NCI-H187 treated with DMSO at 0.1 percent for 48 hours (cell line): ENCODE measurements around the gene LRRC17.
A peak's percentile ranks its signal among the peaks of the same experiment; 100 is the strongest.

Source experiments
- DNase-seq: peaks from one replicate; lab custom pipeline; 2025; lab: John Stamatoyannopoulos, UW

LRRC17 gene, protein sequence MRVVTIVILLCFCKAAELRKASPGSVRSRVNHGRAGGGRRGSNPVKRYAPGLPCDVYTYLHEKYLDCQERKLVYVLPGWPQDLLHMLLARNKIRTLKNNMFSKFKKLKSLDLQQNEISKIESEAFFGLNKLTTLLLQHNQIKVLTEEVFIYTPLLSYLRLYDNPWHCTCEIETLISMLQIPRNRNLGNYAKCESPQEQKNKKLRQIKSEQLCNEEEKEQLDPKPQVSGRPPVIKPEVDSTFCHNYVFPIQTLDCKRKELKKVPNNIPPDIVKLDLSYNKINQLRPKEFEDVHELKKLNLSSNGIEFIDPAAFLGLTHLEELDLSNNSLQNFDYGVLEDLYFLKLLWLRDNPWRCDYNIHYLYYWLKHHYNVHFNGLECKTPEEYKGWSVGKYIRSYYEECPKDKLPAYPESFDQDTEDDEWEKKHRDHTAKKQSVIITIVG

DNA sequence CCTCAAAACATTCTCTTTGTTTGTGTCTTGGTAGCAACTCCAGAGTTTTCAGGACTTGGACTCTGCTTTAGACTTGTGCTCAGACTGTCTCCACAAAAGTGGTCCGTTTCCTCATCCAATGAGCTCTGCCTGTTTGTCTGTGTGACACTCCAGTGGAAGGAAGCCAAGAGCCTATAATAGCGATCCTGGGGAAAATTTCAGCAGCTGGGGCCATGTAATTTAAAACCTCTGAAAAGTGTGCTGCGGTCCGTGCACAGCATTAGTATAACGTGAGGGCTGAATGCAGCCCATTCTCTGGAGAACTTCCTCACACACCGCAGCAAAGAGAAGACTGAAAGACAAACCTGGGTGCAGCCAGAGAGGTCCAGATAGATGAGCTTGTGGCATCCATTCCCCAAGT lies at the start of gene LRRC17:
Gene LRRC17 (plus strand): TSS at position 259 of the 400 bp plus-strand sequence. CDS start 20,914 bp downstream, outside the sequence.
- DNase-seq: peak; percentile 6

DNA sequence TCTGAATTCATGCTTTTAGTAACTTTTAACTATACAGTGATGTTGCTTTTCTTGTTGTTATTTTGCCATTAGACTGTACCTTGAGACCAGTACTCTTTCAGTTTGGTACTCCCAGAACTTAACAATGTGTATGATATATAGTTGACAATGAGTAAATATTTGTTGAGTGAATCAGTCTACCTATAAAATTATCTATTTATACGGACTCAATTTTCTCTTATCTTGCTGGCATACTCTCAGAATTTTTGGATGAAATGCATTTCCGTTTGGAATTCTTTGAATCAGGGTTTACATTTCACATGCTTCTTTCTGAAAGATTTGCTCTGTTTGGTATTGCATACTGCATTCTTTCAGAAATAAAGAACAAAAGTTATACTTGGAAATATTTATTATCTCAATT lies 47.8 kb upstream of the LRRC17 start:
- no peak for DNase-seq

DNA sequence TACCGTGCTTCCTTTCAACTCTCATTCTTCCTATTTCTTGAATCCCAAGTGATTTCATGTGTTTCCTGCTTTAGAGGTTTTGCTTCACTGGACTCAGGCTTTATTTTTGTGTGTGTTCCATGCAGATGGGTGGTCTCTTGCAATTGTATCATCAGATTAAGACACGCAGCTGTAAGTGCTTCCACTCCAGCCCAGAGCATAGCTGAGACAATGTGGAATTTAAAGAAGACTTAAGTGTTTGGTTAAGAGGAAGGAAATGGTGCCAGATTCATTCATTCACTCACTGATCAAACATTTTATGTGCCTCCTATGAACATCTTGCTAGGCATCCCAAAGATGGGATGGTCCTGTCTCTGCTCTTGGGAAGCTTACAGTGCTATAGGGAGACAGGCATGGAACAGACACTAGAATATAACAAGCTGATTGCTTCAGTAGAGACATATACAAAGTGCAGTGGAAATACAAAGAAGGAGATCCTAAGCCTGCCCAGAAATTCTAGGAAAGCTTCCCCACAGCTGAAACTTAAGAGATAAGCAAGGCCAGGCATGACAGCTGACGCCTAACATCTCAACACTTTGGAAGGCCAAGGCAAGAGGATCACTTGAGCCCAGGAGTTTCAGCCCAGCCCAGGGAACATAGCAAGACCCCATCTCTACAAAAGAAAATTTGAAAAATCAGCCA lies 46.1 kb upstream of the LRRC17 start:
- no peak for DNase-seq

DNA sequence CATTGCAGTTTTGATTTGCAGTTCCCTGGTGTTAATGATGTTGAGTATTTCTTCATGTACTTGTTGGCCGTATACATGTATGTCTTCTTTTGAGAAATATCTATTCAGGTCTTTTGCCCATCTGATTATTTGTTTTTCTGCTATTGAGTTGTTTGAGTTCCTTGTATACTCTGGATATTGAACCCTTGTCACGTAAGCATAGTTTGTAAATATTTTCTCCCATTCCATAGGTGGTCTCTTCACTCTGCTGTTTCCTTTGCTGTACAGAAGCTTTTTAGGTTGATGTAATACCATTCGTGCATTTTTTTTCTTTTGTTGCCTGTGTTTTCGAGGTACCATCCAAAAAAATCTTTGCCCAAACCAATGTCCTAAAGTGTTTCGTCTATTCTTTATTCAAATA lies 43.6 kb upstream of the LRRC17 start:
- DNase-seq: no peak

DNA sequence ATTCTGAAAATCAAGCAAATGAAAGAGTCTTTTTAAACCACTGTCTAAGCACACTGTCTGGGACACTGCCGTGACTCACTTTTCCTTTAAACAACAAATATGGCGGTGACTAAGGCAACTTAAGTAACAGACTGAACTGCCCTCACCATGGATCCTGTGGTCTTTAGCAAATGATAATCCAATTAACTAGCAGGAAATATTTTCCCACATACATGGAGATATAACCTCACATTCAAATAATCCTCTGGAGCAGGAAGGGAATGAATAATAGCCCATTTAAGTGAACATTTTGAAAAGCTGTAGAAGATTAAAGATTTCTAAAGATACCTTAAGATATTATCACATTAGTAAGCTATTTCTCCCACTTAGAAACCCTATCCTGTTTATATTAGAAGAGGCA lies 40.3 kb upstream of the LRRC17 start:
- no peak for DNase-seq

DNA sequence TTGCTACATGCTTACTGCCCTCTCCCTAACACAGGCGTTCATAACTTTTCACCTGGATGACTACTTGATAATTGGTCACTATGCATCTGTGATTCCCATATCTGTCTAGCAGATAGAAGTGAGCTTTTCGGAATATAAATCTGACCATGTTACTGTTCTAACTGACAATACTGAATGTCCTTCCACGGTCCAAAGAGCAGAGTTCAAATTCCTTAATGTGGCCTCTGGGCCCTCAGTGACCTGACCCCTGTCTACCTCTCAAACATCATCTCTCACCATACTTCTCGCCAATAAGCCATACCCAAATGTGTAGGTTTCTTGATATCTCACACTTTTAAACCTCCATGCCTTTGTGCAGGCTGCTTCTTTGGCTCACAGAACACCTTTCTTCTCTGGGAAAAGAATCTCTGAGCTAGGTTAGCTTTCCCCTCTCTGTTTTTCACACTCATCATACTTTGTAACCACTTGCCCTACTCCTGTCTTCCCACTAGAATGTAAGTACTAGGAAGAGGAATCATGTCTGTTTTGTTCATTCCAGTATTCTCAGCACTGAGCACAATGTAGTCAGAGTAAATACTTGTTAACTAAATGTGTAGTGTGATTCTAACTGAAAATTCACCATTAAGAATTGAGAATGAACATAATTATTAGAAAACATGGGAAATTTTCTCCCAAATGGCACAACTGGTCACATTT lies 39.2 kb upstream of the LRRC17 start:
- DNase-seq: no peak

DNA sequence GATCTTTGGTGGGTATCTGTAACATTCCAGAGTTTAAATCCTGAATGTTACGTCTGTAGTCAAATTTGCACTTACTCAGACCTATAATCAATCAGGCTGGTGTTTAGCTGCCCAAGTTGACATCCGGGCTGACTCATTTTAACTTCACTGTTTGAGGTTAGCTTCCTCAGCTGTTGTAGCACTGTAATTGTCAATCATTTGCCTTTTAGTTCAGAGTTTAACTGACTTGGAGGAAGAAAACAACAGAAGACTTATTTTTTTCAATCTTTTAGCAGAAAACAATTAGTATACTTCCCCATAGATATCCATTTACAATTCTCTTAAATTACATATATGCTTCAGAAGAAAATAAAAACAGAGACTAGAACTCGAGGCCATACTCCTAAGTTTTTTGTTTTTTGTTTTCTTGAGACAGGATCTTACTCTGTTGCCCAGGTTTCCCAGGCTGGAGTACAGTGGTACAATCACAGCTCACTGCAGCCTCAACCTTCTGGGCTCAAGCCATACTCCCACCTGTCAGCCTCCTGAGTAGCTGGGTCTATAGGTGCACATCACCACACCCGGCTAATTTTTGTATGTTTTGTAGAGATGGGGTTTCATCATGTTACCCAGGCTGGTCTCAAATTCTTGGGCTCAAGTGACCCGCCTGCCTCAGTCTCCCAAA lies 38.5 kb upstream of the LRRC17 start:
- no peak for DNase-seq

DNA sequence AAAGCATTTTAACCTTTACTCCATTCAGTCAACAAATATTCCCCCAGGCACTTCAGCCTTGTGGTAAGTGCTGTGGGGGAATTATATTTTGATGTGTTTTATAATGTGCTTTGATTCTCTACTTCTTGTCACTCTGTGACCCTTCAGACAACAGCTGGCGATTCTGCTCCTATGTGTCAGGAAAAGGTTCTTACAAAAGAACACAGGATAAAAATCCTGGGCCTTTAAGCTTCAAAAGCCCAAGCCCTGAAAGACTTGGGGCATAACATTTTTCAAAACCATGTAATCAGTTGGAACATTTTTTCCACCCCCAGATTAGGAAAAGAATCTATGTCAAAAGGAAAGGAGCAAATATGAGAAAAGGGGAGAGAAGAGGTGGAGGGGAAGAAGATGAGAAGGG lies 37.8 kb upstream of the LRRC17 start:
- no peak for DNase-seq

DNA sequence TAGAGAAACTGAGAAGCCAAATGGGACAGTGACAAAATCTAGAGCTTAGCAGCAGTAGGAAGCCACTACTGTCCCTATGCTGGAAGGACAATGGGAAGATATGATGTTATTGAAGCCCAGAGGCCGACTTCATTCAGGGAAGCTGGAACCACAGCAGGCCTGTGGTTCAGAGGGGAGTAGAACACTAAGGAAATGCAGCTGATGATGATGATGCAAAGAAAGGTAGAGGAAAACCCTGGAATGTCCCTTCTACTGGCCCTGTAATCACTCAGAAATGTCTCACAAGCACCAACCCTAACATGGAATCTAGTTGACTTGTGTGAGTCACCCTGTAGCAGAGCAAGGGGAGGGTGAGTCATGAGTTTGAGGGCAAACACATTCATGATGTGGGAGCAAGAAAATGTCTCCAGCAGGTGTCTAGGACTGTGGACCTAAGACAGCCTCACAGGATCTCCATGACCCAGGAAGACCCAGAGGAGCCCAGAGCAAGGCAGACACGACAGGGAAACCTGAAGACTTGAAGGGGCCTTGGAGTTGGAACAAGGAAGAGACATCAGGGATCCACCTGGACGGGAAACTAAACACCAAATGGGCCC lies 37.0 kb upstream of the LRRC17 start:
- no peak for DNase-seq

DNA sequence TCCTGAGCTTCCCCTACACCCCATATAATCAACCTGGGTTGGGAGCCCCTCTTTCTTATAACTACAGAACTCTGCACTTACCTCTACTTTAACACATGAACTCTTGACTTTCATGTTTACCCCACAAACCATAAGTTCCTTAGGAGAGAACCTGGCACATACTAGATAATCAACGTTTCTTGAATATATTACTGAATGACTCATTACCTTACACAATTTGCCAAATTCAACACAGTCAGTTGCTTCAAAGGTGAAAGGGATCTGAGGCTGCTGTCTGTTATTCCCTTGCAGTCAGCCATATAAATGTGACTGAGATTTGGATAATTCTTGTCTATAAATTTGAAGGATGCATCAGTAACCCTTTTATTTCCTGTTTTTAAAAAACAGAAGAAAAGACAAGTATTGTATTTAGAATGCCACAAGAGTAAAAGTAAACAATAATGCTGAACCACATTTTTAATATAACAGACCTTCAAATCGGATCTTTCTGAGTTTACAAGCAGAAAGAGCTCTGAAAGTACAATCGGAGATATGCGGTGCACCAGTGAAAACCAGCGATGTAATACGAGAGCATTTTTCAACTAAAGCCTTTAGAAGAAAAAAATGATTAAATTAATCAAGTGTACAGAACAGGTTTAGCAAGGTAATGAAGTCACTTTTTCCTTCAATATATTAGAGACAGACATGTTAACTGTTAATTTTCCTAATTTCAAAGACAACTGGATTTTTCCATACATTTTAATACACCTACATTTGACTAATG lies 29.5 kb upstream of the LRRC17 start:
- DNase-seq: no peak

DNA sequence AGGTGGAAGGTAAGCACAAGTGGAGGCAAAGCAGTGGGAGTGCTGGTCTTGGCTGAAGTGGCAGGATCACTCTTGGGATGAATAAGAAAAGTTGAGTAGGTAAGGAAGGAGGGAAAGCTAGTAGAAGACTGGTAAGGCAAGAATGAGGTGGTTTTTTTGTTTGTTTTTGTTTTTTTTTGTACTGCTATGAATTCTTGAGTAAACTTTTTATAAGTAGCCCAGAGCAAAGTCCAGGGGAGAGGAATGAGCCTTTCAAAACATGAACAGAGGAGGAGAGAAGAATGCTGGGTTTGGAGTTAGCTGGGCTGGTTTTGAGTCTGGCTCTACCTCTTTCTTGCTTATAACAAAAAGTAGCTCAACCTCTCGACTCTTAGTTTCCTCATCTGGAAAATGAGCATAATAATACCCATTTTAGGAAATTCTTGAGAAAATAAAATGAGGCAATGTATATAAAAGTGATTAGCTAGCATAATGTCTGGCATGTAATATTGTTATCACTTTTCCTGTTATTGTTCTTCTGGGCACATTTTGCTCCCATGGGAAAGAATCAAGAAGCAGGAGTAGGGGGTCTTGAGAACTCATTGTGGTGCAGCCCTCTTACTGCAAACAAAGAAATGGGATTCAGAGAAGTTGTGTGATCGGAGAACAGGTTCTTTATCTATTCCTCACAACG lies 24.1 kb upstream of the LRRC17 start:
- no peak for DNase-seq

DNA sequence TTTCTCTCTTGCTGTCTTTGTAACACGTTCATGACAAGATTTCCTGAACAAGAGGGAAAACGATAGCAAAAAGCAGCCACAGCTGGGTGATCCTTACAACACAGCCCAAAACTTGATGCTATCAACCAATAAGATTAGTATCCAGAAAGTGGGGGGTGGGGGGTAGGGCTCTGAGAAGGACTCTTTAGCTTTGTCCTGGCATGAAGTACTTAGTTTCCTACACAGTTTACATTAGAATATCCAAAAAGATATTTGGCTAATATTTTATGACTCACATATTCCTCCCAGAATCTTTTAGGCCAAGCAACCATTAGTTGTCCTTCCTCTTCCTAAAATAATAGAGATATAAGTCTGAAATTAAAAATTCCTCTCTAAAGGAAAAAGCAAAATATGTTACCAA lies 22.9 kb upstream of the LRRC17 start:
- DNase-seq: no peak

DNA sequence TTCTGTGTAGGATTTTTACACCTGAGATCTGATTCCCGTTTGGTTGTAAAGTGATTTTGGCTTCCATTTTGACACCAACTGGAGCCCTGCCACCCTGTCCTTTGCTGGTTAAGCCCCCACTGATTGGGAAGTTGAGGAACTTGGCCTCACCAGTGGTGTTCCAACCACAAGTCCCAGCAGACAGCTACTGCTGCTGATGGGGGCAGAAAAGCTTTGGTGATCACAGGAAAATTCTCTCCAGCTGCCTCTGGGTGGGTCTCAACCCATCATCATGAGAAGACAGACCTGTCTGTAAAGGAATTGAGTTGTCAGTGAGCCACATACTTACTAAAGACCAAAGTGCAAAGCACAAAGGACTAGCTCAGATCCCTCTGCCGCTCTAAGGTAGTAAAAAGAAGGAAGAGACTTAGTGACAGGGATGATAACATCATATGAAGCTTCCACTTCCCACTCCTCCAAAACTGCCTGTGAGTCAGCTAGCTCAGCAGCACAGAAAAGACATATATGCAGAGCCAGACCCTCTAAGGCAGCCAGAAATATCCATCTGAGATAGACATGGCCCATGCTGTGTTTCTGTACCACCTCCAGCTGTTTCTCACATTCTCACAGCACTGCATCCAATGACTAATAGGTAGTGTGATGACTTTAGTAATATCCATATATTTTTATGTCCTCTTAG lies 22.4 kb upstream of the LRRC17 start:
- DNase-seq: no peak

DNA sequence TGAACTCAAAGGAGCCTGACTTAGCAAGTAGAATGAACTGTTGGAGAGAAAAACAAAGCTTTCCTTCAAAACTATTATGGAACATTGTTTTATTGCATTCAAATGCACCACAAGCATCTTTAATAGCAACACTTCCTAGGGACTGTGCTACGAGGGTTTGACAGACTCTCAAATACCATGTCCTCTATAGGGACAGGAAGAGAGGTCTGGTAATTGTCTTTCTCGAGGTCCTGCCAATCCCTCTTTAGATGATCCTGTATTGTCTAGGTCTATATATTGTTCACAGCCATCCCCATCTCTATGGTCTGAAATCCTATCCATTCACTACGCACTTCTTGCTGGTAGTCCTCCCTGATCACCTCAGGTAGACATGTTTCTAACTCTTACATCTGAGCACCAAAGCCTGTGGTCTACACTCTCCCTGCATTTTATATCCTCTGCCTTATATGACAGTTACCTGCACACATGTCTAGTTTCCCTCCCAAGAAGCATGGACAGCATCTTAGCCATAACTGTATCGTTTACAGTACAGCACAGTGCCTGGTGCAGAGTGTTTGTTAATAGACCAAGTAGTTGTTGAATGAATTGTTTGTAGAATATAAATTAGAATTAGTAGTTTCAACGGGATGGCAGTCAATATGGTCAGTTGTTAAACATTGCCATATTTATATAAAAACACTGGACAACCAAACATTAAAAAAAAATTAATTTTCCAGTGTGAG lies 21.7 kb upstream of the LRRC17 start:
- DNase-seq: no peak

DNA sequence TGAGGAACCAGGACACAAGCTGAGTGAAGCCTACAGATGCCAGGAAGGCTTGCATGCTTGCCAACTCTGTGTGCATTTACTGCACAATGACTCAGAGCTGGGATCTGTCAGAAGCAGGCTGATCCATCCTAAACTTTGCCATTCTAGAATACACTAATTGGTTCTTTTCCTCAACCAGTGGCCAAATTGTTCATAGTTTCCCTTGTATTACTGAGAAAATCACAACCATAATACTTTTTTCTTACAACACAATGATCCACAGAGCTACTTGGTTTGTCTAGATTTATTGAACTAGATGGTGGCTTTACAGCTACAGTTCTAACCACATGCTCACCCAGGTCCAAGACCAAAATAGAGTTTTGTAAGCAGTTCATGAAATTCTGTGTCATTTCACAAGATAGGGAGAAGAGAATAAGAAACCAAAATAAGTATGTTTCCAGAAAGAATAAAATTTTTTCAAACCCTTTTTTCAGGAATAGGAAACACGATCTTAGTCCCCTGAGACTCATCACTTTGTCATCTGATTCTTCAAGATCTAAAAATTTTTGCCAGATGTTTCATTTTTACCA lies 21.0 kb upstream of the LRRC17 start:
- DNase-seq: no peak

DNA sequence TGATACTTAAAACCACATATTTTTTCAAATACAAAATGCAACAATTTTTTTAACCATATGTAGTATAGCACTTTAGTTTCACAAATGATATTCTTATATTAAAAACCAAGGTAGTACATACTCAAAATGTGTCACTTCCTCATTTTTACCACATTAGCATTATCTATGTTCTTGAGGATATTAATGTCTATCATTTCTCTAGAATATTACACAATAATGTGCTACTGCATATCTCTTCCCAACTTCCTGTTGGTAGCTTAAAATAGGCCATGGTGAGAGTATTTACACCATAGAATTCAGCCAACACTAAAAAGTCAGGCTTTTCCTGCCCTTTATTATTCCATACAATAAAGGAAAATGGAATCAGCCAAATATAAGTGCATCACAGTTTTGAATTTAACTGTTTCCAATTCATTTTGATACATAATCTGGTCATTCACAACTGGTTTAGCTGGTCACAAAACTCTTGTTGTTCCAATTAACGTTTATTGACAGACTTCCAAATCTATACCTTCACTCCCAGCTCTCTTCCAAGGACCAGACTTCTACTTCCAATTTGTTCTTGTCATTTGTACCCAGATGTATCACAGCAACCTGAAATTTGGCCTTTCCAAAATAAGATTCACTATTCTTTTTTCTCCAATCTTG lies 20.0 kb upstream of the LRRC17 start:
- DNase-seq: no peak

DNA sequence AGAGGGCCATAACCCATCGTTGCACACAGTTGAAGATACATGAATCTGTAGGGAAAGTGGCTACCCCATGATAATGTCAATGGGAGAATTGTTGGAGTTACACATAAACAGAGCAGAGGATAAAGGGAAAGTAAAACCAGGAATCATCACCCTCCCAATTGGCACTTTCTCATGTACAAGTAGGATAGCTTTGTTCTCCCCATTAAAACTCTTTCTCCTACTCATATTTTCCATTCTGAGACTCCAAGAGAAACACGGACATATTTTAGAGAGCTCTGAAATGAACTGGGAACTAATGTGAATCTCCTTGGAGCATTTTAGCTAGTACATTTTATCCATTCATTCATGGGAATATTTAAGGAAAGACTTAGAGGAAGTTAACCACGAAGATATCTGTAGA lies 17.2 kb upstream of the LRRC17 start:
- DNase-seq: no peak

DNA sequence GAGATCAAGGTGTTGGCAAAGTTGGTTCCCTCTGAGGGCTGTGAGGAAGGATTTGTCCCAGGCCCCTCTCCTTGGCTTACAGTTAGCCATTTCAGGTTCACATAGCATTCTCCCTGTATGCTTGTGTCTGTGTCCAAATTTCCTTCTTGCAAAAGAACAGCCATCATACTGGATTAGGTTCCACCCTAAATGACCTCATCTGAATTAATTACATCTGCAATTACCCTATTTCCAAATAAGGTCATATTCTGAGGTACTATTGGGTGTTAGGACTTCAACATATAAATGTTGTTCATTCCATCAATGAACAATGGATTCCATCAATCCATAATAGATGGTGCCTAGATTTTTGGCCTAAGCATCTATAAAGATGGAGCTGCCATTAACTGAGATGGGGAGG lies 16.2 kb upstream of the LRRC17 start:
- no peak for DNase-seq

DNA sequence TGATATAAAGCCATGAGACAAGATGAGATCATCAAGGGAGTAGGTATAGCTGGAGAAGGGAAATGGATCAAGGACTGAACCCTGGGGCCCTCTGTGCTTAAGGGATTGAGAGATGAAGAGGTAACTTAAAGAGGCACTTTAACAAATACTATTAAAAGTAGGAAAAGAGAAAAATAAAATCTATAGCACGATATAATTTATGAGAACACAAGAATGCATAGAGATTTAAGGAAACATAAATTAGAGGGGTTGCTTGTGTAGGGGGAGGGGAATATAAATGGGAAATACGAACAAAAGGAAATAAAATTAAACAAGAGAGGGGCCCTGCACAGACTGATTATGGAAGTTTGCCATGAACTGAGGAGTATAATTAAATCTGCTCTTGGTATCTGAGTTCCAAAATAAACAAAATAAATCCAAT lies 15.6 kb upstream of the LRRC17 start:
- no peak for DNase-seq
